Cardiac fibroblast (primary cell): Measurements from ENCODE around the gene SLC7A8.

Source experiments
- DNase-seq, 2 donors: peaks; one replicate each; pipeline versions ENCODE4 v3.0.0 to v3.0.0-alpha.2; 2010; ENCODE audit warnings: low read depth in 2 of 2
- H3K4me3 ChIP-seq, 2 donors: replicated peaks in 1 of 2; 1 replicate in 1 of 2; 2 replicates in 1 of 2; pipeline ENCODE4 v1.5.1; 2011; ENCODE audit warnings: low read depth in 2 of 2, low read length in 2 of 2, mild to moderate bottlenecking in 2 of 2, moderate library complexity in 1 of 2
- CTCF ChIP-seq: IDR thresholded peaks from one replicate; pipeline ENCODE4 v1.5.1; 2011; ENCODE audit warnings: low read depth, mild to moderate bottlenecking, low read length, inconsistent platforms

SLC7A8 gene

GRCh38 chr14:23093104-23093503 is 90.4 kb downstream of the SLC7A8 start:
- no peak for DNase-seq
- TF ChIP-seq CTCF, result no peak
- H3K4me3 ChIP-seq, result peak overlapping the region in 1 of 2 donors; percentile 95

GRCh38 chr14:23091294-23092225 is 91.9 kb downstream of the SLC7A8 start:
- no peak overlapping the region for H3K4me3 ChIP-seq
- TF ChIP-seq CTCF, result no peak
- DNase-seq, result no peak

- no peak overlapping the region for H3K4me3 ChIP-seq
- no peak for TF ChIP-seq CTCF
- DNase-seq, result no peak
Measured at GRCh38 chr14:23090254-23090636, 93.2 kb downstream of the SLC7A8 start.

- H3K4me3 ChIP-seq, result no peak overlapping the region
- TF ChIP-seq CTCF, result no peak
- DNase-seq, result no peak
Measured at GRCh38 chr14:23089498-23090253, 93.8 kb downstream of the SLC7A8 start.

GRCh38 chr14:23086565-23086964 is 96.9 kb downstream of the SLC7A8 start:
- no peak overlapping the region for H3K4me3 ChIP-seq
- TF ChIP-seq CTCF, result no peak
- no peak for DNase-seq

- DNase-seq, result peak; percentile 24 to 63
- no peak for TF ChIP-seq CTCF
- H3K4me3 ChIP-seq, result no peak overlapping the region
Measured at GRCh38 chr14:23085458-23085857, 98.0 kb downstream of the SLC7A8 start.
